ENCODE data around the gene RASL10B.

RASL10B gene

DNA sequence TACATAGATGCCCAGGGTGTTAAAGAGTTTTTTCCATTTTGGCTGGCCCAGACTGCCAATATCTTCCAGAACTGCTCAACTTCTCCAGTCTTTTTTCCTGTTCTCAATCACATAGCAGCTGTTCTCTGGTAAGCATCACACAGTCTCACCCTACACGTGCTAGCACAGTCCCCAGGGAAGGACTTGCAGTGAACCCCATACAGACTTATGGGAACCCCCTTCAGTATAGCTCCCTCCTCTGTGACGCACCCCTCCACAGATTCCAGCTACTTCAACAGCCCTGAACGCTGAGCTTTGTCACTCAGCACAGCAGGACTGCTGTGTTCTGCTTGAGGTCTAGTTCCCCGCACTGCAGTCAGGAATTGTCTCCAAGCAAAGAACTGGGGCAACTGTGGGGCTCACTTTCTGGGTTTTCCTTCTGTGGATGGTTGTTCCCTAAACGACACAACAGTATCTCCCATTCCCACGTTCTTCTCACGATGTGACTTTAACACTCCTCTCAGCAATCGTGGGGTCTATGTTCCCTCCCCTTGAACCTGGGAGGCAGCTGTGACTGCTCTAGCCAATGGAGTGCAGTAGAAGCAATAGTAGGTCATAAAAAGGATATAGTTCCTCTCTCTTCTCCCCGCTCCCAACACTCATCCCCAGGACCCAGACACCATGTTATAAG, 60.4 kb downstream of the RASL10B start:
- no peak for DNase-seq (ENCODE audit: low spot score)
- FAIRE-seq = no peak

Measured in RCC 7860 (cell line).